NCI-H510A treated with DMSO at 0.1 percent for 48 hours (cell line): Measurements from ENCODE around the gene ATMIN.

ENCODE experiments used
- DNase-seq: peaks from one replicate; lab custom pipeline; 2025; lab: John Stamatoyannopoulos, UW

The ATMIN gene

GRCh38 chr16:81006211-81006812, 29.3 kb upstream of the ATMIN start:
- peak; percentile 7 for DNase-seq

GRCh38 chr16:81006813-81007695, 28.6 kb upstream of the ATMIN start, which contains the start of the genes CENPN and CMC2:
CENPN (plus strand) TSS chr16:81007214; CDS start chr16:81011940, 4,726 bp downstream.
CMC2 (minus strand) TSS chr16:81006885; CDS start chr16:80997394, 9,491 bp downstream.
- peak; percentile 88 for DNase-seq

- no peak for DNase-seq
These were observed 27.2 kb upstream of the ATMIN start for GRCh38 chr16:81008505-81008789.

- DNase-seq = no peak
These were observed 22.7 kb upstream of the ATMIN start for GRCh38 chr16:81012974-81013373.

- DNase-seq = no peak
These were observed 21.0 kb upstream of the ATMIN start for GRCh38 chr16:81014672-81015071.

- no peak for DNase-seq
These were observed 17.1 kb upstream of the ATMIN start for GRCh38 chr16:81018496-81018895.

GRCh38 chr16:81026429-81026828, 9.2 kb upstream of the ATMIN start:
- no peak for DNase-seq

GRCh38 chr16:81029930-81030604, 5.6 kb upstream of the ATMIN start:
- no peak for DNase-seq

GRCh38 chr16:81035975-81036750, 521 bp downstream of the ATMIN start:
- DNase-seq = no peak

GRCh38 chr16:81036751-81037350, 1.2 kb downstream of the ATMIN start:
- DNase-seq = no peak

GRCh38 chr16:81040131-81040530, 4.5 kb downstream of the ATMIN start:
- no peak for DNase-seq

GRCh38 chr16:81040842-81041241, 5.2 kb downstream of the ATMIN start:
- DNase-seq = no peak

- DNase-seq = no peak
These were observed 6.1 kb downstream of the ATMIN start for GRCh38 chr16:81041696-81042095.

GRCh38 chr16:81042821-81043220, 7.2 kb downstream of the ATMIN start:
- no peak for DNase-seq

GRCh38 chr16:81053761-81054160, 18.1 kb downstream of the ATMIN start:
- no peak for DNase-seq

- DNase-seq = no peak
These were observed 25.1 kb downstream of the ATMIN start for GRCh38 chr16:81060576-81061306.

- no peak for DNase-seq
These were observed 25.6 kb downstream of the ATMIN start for GRCh38 chr16:81061307-81061640.

- no peak for DNase-seq
These were observed 26.4 kb downstream of the ATMIN start for GRCh38 chr16:81061871-81062608.

- no peak for DNase-seq
These were observed 31.0 kb downstream of the ATMIN start for GRCh38 chr16:81066681-81067080.

GRCh38 chr16:81067166-81067565, 31.5 kb downstream of the ATMIN start:
- DNase-seq = no peak
